H1 (cell line): ENCODE data around the gene ASMT. TPM values are rescaled to one million over a fixed set of nuclear protein-coding genes. Genes with fewer than 3 reads are reported as not detected.

Source experiments
- CTCF ChIA-PET: fragments of 300-600 bp; sonication (Branson Sonifier 250); formaldehyde crosslinking; loops from one replicate; lab custom pipeline; 2021; ENCODE audit not compliant: partially characterized antibody; lab: Charles Lee
- POLR2A ChIA-PET: fragments of 300-600 bp; sonication (Branson Sonifier 250); formaldehyde crosslinking; loops from one replicate; lab custom pipeline; 2021; ENCODE audit warnings: inconsistent platforms; ENCODE audit not compliant: partially characterized antibody; lab: Charles Lee
- DNase-seq, 2 experiments: peaks; one replicate each; pipeline versions ENCODE4 v3.0.0 to v3.0.0-alpha.2; 2010 to 2022; ENCODE audit warnings: low spot score in 2 of 2, low read depth in 1 of 2, mixed read lengths in 1 of 2
- FAIRE-seq: peaks from 2 replicates; lab custom pipeline; 2011; peaks lifted over from hg19 to GRCh38; lab: Jason Lieb, UNC
- H2AFZ ChIP-seq: 2 replicates; pipeline ENCODE4 v1.8.1; 2012; ENCODE audit warnings: low read length, inconsistent platforms
- H2AK5ac ChIP-seq: 2 replicates; pipeline ENCODE4 v1.6.1; 2013; ENCODE audit warnings: low read depth, low read length
- H2BK120ac ChIP-seq: replicated peaks from 2 replicates; pipeline ENCODE3; 2013; ENCODE audit warnings: low read depth, low read length, inconsistent platforms
- H2BK12ac ChIP-seq: 2 replicates; pipeline ENCODE4 v1.6.1; 2013; ENCODE audit warnings: low read depth, low read length
- H2BK15ac ChIP-seq: 2 replicates; pipeline ENCODE4 v1.6.1; 2013; ENCODE audit warnings: low read length
- H2BK20ac ChIP-seq: 2 replicates; pipeline ENCODE4 v1.6.1; 2013; ENCODE audit warnings: low read length
- H2BK5ac ChIP-seq: 2 replicates; pipeline ENCODE4 v1.6.1; 2013; ENCODE audit warnings: low read depth, low read length
- H3K14ac ChIP-seq: 2 replicates; pipeline ENCODE4 v1.6.1; 2013; ENCODE audit warnings: inconsistent platforms; ENCODE audit not compliant: insufficient read length
- H3K18ac ChIP-seq: 2 replicates; pipeline ENCODE4 v1.6.1; 2013; ENCODE audit warnings: low read length; ENCODE audit errors: extremely low read depth
- H3K23ac ChIP-seq: 2 replicates; pipeline ENCODE4 v1.6.1; 2013; ENCODE audit warnings: inconsistent platforms; ENCODE audit not compliant: insufficient read length
- H3K23me2 ChIP-seq: 2 replicates; pipeline ENCODE4 v1.6.1; 2013; ENCODE audit warnings: low read depth, low read length
- H3K27ac ChIP-seq: 2 replicates; pipeline ENCODE4 v1.6.1; 2011; ENCODE audit warnings: low read depth, low read length, inconsistent platforms
- H3K27me3 ChIP-seq, 4 experiments: replicated peaks in 1 of 4; 1 replicate in 1 of 4; 2 replicates in 3 of 4; pipeline versions ENCODE4 v1.6.1 to v1.8.1; 2011 to 2013; ENCODE audit warnings: low read length in 3 of 4, mild to moderate bottlenecking in 3 of 4, inconsistent platforms in 2 of 4, mixed read lengths in 2 of 4, moderate library complexity in 1 of 4; ENCODE audit not compliant: control insufficient read depth in 3 of 4, insufficient read depth in 3 of 4; ENCODE audit errors: extremely low read depth in 1 of 4
- H3K36me3 ChIP-seq, 4 experiments: 2 replicates each; pipeline versions ENCODE4 v1.6.1 to v1.8.1; 2011 to 2013; ENCODE audit warnings: mild to moderate bottlenecking in 4 of 4, low read length in 3 of 4, moderate library complexity in 2 of 4, control low read depth in 1 of 4, inconsistent platforms in 1 of 4; ENCODE audit not compliant: insufficient read depth in 4 of 4, control insufficient read depth in 2 of 4
- H3K4ac ChIP-seq: replicated peaks from 2 replicates; pipeline ENCODE3; 2013; ENCODE audit warnings: low read length, low read depth, mixed read lengths, inconsistent platforms; ENCODE audit not compliant: insufficient read length
- H3K4me1 ChIP-seq, 4 experiments: replicated peaks in 1 of 4; 1 replicate in 1 of 4; 2 replicates in 3 of 4; pipeline versions ENCODE4 v1.6.1 to v1.8.1; 2011 to 2013; ENCODE audit warnings: low read length in 3 of 4, inconsistent platforms in 2 of 4, mixed read lengths in 1 of 4; ENCODE audit not compliant: insufficient read depth in 4 of 4, control insufficient read depth in 3 of 4
- H3K4me2 ChIP-seq, 2 experiments: 2 replicates each; pipeline versions ENCODE4 v1.6.1 to v1.8.1; 2011 to 2013; ENCODE audit warnings: low read depth in 2 of 2, low read length in 2 of 2, control low read depth in 1 of 2, inconsistent platforms in 1 of 2, mild to moderate bottlenecking in 1 of 2; ENCODE audit not compliant: insufficient read depth in 1 of 2
- H3K4me3 ChIP-seq, 4 experiments: fragments of 200-600, 300-600 bp in 1 of 4; sonication (generic), shearing (Covaris generic), sonication (Bioruptor Twin) in 1 of 4; 2 replicates each; pipeline versions ENCODE4 v1.5.1 to v1.8.1; 2011 to 2016; ENCODE audit warnings: low read length in 4 of 4, low read depth in 3 of 4, control low read depth in 2 of 4, inconsistent platforms in 2 of 4, mild to moderate bottlenecking in 2 of 4, mixed read lengths in 1 of 4, moderate library complexity in 1 of 4; ENCODE audit not compliant: insufficient read depth in 2 of 4; ENCODE audit errors: extremely low read depth in 1 of 4
- H3K56ac ChIP-seq: replicated peaks from 2 replicates; pipeline ENCODE3; 2013; ENCODE audit warnings: low read depth, mild to moderate bottlenecking, mixed read lengths, low read length, inconsistent platforms; ENCODE audit not compliant: insufficient read length
- H3K79me1 ChIP-seq: 2 replicates; pipeline ENCODE4 v1.6.1; 2013; ENCODE audit warnings: low read depth, low read length, control low read depth
- H3K79me2 ChIP-seq, 2 experiments: 2 replicates each; pipeline versions ENCODE4 v1.6.1 to v1.8.1; 2012 to 2013; ENCODE audit warnings: low read length in 2 of 2, mild to moderate bottlenecking in 2 of 2, inconsistent platforms in 1 of 2; ENCODE audit not compliant: insufficient read depth in 2 of 2, control insufficient read depth in 1 of 2
- H3K9ac ChIP-seq, 4 experiments: replicated peaks in 1 of 4; 1 replicate in 1 of 4; 2 replicates in 3 of 4; pipeline versions ENCODE4 v1.6.1 to v1.8.1; 2011 to 2013; ENCODE audit warnings: low read depth in 3 of 4, low read length in 3 of 4, control low read depth in 2 of 4, mild to moderate bottlenecking in 2 of 4, moderate library complexity in 2 of 4, inconsistent platforms in 1 of 4; ENCODE audit errors: extremely low read depth in 1 of 4
- H3K9me3 ChIP-seq, 2 experiments: 2 replicates each; pipeline versions ENCODE4 v1.6.1 to v1.8.1; 2012 to 2013; ENCODE audit warnings: mild to moderate bottlenecking in 2 of 2, moderate library complexity in 2 of 2, control low read depth in 1 of 2, inconsistent platforms in 1 of 2, low read depth in 1 of 2, low read length in 1 of 2, mixed read lengths in 1 of 2; ENCODE audit not compliant: insufficient read depth in 2 of 2
- H4K20me1 ChIP-seq, 2 experiments: replicated peaks in 1 of 2; 2 replicates each; pipeline versions ENCODE3 to v1.8.1; 2011 to 2013; ENCODE audit warnings: inconsistent platforms in 2 of 2, low read length in 2 of 2, mild to moderate bottlenecking in 1 of 2; ENCODE audit not compliant: insufficient read depth in 2 of 2, control insufficient read depth in 1 of 2
- H4K5ac ChIP-seq: 2 replicates; pipeline ENCODE4 v1.6.1; 2013; ENCODE audit warnings: low read length, low read depth, mixed read lengths, inconsistent platforms; ENCODE audit not compliant: insufficient read length
- H4K8ac ChIP-seq: 2 replicates; pipeline ENCODE4 v1.8.0; 2013; ENCODE audit warnings: mild to moderate bottlenecking, moderate library complexity, low read length, inconsistent platforms; ENCODE audit not compliant: insufficient read depth; ENCODE audit errors: extremely low read depth
- H4K91ac ChIP-seq: replicated peaks from 2 replicates; pipeline ENCODE3; 2013; ENCODE audit warnings: low read length, mixed read lengths, inconsistent platforms; ENCODE audit not compliant: insufficient read length
- ATF2 ChIP-seq: IDR thresholded peaks from 2 replicates; pipeline ENCODE4 v1.6.1; 2012; ENCODE audit warnings: low read length, inconsistent platforms
- BACH1 ChIP-seq: IDR thresholded peaks from 2 replicates; pipeline ENCODE4 v1.6.1; 2012; ENCODE audit warnings: low read length, improper control_type of control experiment
- CBX5 ChIP-seq: fragments of 300-800, 300-1000 bp; sonication (generic); IDR thresholded peaks from 2 replicates; pipeline ENCODE4 v1.7.1; 2016; ENCODE audit warnings: antibody characterized with exemption, low read length, low read depth
- CREB1 ChIP-seq: IDR thresholded peaks from 2 replicates; pipeline ENCODE4 v1.6.1; 2012; ENCODE audit warnings: inconsistent platforms
- FOSL1 ChIP-seq: IDR thresholded peaks from 2 replicates; pipeline ENCODE4 v1.6.1; 2011; ENCODE audit warnings: mild to moderate bottlenecking, low read depth, low read length, moderate library complexity; ENCODE audit not compliant: insufficient read depth
- HDAC2 ChIP-seq, 2 experiments: fragments of 300-600 bp in 1 of 2; sonication (generic) in 1 of 2; IDR thresholded peaks; 2 replicates each; pipeline ENCODE4 v1.6.1; 2011 to 2012; ENCODE audit warnings: low read depth in 2 of 2, low read length in 2 of 2, mild to moderate bottlenecking in 2 of 2, moderate library complexity in 2 of 2, borderline replicate concordance in 1 of 2, inconsistent platforms in 1 of 2
- JUN ChIP-seq: IDR thresholded peaks from 2 replicates; pipeline ENCODE4 v1.6.1; 2011; ENCODE audit warnings: low read depth, mild to moderate bottlenecking, improper control_type of control experiment, low read length
- KDM4A ChIP-seq: IDR thresholded peaks from one replicate; pipeline ENCODE4 v1.7.1; 2012; ENCODE audit warnings: low read depth, mild to moderate bottlenecking, moderate library complexity, low read length, inconsistent platforms; ENCODE audit not compliant: severe bottlenecking
- SP2 ChIP-seq: IDR thresholded peaks from 2 replicates; pipeline ENCODE4 v1.6.1; 2012; ENCODE audit warnings: mild to moderate bottlenecking, low read length, inconsistent platforms
- SUZ12 ChIP-seq: fragments of 200-600 bp; sonication (generic); IDR thresholded peaks from 2 replicates; pipeline ENCODE4 v1.6.1; 2012; ENCODE audit warnings: mild to moderate bottlenecking, inconsistent platforms, low read length, moderate library complexity, mixed read lengths
- WGBS, 2 experiments: shearing (Covaris generic) in 1 of 2; methylation state at CpG; one replicate each; pipeline versions ENCODE4 v1.1.6 to v1.1.7; 2013 to 2015; ENCODE audit warnings: low lambda C conversion rate in 2 of 2, mixed read lengths in 2 of 2, inconsistent platforms in 1 of 2, low coverage in 1 of 2, missing lambda C conversion rate in 1 of 2; ENCODE audit not compliant: insufficient replicate concordance in 2 of 2, insufficient coverage in 1 of 2, insufficient read length in 1 of 2; ENCODE audit errors: extremely low coverage in 1 of 2, missing lambda C conversion rate in 1 of 2; 5-methylcytosine and 5-hydroxymethylcytosine counted together
- polyA plus RNA-seq, 7 experiments: library from polyadenylated mRNA; depleted of rRNA in 3 of 7; stranded (reverse) in 5 of 7; unstranded in 2 of 7; fragments of >200 nt in 5 of 7; fragments of 200-250 nt in 2 of 7; gene quantifications; 1 replicate in 5 of 7; 2 replicates in 1 of 7; 4 replicates in 1 of 7; pipeline versions ENCODE4 v1.2.1 to v1.2.3, GENCODE V29; 2011 to 2013; ENCODE audit warnings: missing spikeins in 2 of 7, mixed read lengths in 2 of 7
- total RNA-seq: library from RNA; stranded (reverse); fragmentation: NEBNext Ultra II Directional; extraction: Animal tissue kit (Norgen Biotek cat#: 25700); gene quantifications from 2 replicates; pipeline ENCODE4 v1.2.1, GENCODE V29; 2021

The ASMT gene
- total and polyA plus RNA-seq, 2 of the 8 experiments (the other 6 are each of a cell fraction or from before 2014, with no cell fraction given), result 1.5 to 3.1 TPM

GRCh38 chrX:1610736-1611135, 4.1 kb upstream of the ASMT start:
- H3K9me3 ChIP-seq, result no peaks in the 10 kb centered on the region
- no peak overlapping the region for H2BK12ac ChIP-seq
- H3K36me3 ChIP-seq, result no peaks in the 10 kb centered on the region
- no peak overlapping the region for H2BK120ac ChIP-seq
- H3K9ac ChIP-seq, result no peak overlapping the region
- H3K27me3 ChIP-seq, result no peaks in the 10 kb centered on the region
- no peak overlapping the region for H3K27ac ChIP-seq
- no peaks in the 10 kb centered on the region for H4K20me1 ChIP-seq
- no peak overlapping the region for H3K18ac ChIP-seq
- no peak overlapping the region for H3K14ac ChIP-seq
- 0 out of 2 replicates have a peak overlapping the region, but pooled peaks have one; percentile 6 for H2AK5ac ChIP-seq
- H2BK20ac ChIP-seq, result no peak overlapping the region
- DNase-seq, result no peak
- no peak for FAIRE-seq
- no peak overlapping the region for H3K23ac ChIP-seq
- H4K5ac ChIP-seq, result no peak overlapping the region
- no peak overlapping the region for H2BK5ac ChIP-seq
- no peaks in the 10 kb centered on the region for H3K79me2 ChIP-seq
- CTCF ChIA-PET, result no interaction called here
- H4K91ac ChIP-seq, result no peak overlapping the region
- POLR2A ChIA-PET, result no interaction called here
- H3K56ac ChIP-seq, result no peak overlapping the region
- WGBS, 2 experiments, result 81% methylated on average over 9 of the region's 12 CpGs; no CpG with 5 or more reads in 1 of the 2 experiments
- H4K8ac ChIP-seq, result no peak overlapping the region
- H3K4me2 ChIP-seq, result no peak overlapping the region
- no peaks in the 10 kb centered on the region for H3K23me2 ChIP-seq
- no peak overlapping the region for H2BK15ac ChIP-seq
- H3K4me1 ChIP-seq, result peaks cover 0 to 4% (median 3%) of the 10 kb centered on the region in 4 experiments; a peak in 2 of 7 replicates
- no peak overlapping the region for H2AFZ ChIP-seq
- H3K79me1 ChIP-seq, result no peaks in the 10 kb centered on the region
- H3K4ac ChIP-seq, result no peak overlapping the region
- H3K4me3 ChIP-seq, result no peak overlapping the region
- TF ChIP-seq CREB1 (no peak), JUN (no peak), HDAC2 (IDR thresholded peaks at IDR 0.05; ENCODE audit: borderline replicate concordance in 1 of 2, low read depth in 2 of 2, low read length in 2 of 2) (no peak), CBX5 (no peak), FOSL1 (no peak), BACH1 (no peak), SUZ12 (no peak), SP2 (no peak), ATF2 (no peak), KDM4A (no peak)
